ENCODE data around the gene ZNF732. TPM values are rescaled to one million over a fixed set of nuclear protein-coding genes. Genes with fewer than 3 reads are reported as not detected.

Gene ZNF732
- total and polyA plus RNA-seq, 9 of the 15 experiments (the other 6 are each of a cell fraction or from before 2014, with no cell fraction given): 0.06 to 0.36 (median 0.15) TPM; not detected in 1

- TF ChIP-seq ZNF407 (IDR thresholded peaks at IDR 0.05; ENCODE audit: low read depth) (no peak), PCBP1 (IDR thresholded peaks at IDR 0.05; ENCODE audit: low read depth, low read length, poor library complexity, severe bottlenecking) (no peak), YY1 (IDR thresholded peaks at IDR 0.05; ENCODE audit: borderline replicate concordance in 1 of 3, control insufficient read depth in 1 of 3, extremely low read depth in 1 of 3, insufficient read depth in 3 of 3, insufficient read length in 1 of 3, insufficient replicate concordance in 2 of 3, low read depth in 1 of 3, low read length in 2 of 3) (no peak), GTF2E2 (tag; IDR thresholded peaks at IDR 0.05) (no peak), RFX7 (CRISPR knock-in tag; IDR thresholded peaks at IDR 0.05) (no peak), ETS2 (tag; IDR thresholded peaks at IDR 0.05; ENCODE audit: borderline replicate concordance, poor library complexity, severe bottlenecking) (no peak)
Observed at GRCh38 chr4:234178-234577, 71.1 kb downstream of the ZNF732 start (continued).

Data from K562 (cell line).